ENCODE measurements around the gene CAMSAP1. TPM values are rescaled to one million over a fixed set of nuclear protein-coding genes. Genes with fewer than 3 reads are reported as not detected.

Gene CAMSAP1
- total and polyA plus RNA-seq, 2 of the 4 experiments (the other 2 are of a cell fraction), result 8.2 to 19.5 TPM

DNA sequence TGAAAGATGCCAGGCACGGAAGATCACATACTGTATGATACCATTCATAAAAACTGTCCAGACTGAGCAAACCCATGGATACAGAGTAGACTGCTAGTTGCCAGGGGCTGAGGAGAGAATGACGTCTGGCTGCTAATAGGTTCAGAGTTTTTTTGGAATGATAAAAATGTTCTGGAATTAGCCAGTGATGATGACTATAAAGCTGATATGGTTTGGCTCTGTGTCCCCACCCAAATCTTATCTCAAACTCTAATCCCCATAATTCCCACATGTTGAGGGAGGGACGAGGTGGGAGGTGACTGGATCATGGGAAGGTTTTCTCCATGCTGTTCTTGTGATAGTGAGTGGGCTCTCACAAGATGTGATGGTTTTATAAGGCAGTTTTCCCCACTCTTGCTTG lies 37.4 kb downstream of the CAMSAP1 start:
- Histone ChIP-seq H3K4ac (ENCODE audit: low read depth, low read length) (no peak overlapping the region), H3K27ac (ENCODE audit: insufficient read depth, low read length) (no peak overlapping the region), H3K4me1 (ENCODE audit: control insufficient read depth, insufficient read depth, low read length) (no peaks in the 10 kb centered on the region; the same call in 1 of the 2 replicates), H2BK15ac (ENCODE audit: low read depth, low read length) (no peak overlapping the region), H3K79me1 (ENCODE audit: low read depth in 1 of 2, low read length in 2 of 2) (peaks cover 44 to 67% of the 10 kb centered on the region in 2 experiments), H2BK120ac (ENCODE audit: low read depth, low read length) (no peak overlapping the region), H3K18ac (ENCODE audit: low read depth, low read length) (no peak overlapping the region), H4K20me1 (ENCODE audit: insufficient read depth, low read length) (peaks cover 55% of the 10 kb centered on the region), H3K27me3 (ENCODE audit: control insufficient read depth, insufficient read depth, low read length) (no peaks in the 10 kb centered on the region), H3K14ac (replicated peaks; ENCODE audit: low read depth, low read length) (no peak overlapping the region), H3K4me2 (ENCODE audit: low read depth, low read length) (no peak overlapping the region), H4K91ac (ENCODE audit: insufficient read depth, low read depth, low read length) (no peak overlapping the region), H3K56ac (ENCODE audit: extremely low read depth, insufficient read depth, low read length) (no peak overlapping the region), H2BK20ac (ENCODE audit: low read depth, low read length) (no peak overlapping the region), H3K23ac (ENCODE audit: low read depth, low read length) (no peak overlapping the region), H3K36me3 (ENCODE audit: control insufficient read depth, insufficient read depth, low read length) (peaks cover 2% of the 10 kb centered on the region; the same call in 1 of the 2 replicates), H2AK5ac (ENCODE audit: low read depth, low read length) (no peak overlapping the region), H2BK5ac (ENCODE audit: low read depth, low read length, poor library complexity, severe bottlenecking) (no peak overlapping the region), H4K8ac (ENCODE audit: low read depth in 2 of 2, low read length in 2 of 2) (no peak overlapping the region), H3K9me3 (ENCODE audit: control insufficient read depth, insufficient read depth, low read length) (no peaks in the 10 kb centered on the region), H4K5ac (ENCODE audit: low read depth, low read length) (no peak overlapping the region), H2AK9ac (replicated peaks; ENCODE audit: low read depth, low read length, poor library complexity) (no peak overlapping the region), H2AFZ (replicated peaks; ENCODE audit: low read length, poor library complexity) (no peak overlapping the region), H3K9me1 (ENCODE audit: insufficient read depth, low read length) (0 out of 2 replicates have a peak, but pooled peaks cover 3% of the 10 kb centered on the region), H3K4me3 (ENCODE audit: insufficient read depth, low read depth, low read length) (no peak overlapping the region), H3K9ac (ENCODE audit: low read depth, low read length) (no peak overlapping the region)
- DNase-seq, result no peak
- intact Hi-C loops (cut with micrococcal nuclease), result no loop called here
- TF ChIP-seq RFX5 (IDR thresholded peaks at IDR 0.05; ENCODE audit: low read depth, low read length), result no peak
- no peak for TF ChIP-seq MXI1 (IDR thresholded peaks at IDR 0.05; ENCODE audit: borderline replicate concordance, low read depth, low read length)
- TF ChIP-seq CEBPB (IDR thresholded peaks at IDR 0.05; ENCODE audit: low read depth, low read length), result no peak
- no peak for TF ChIP-seq NFE2L2 (IDR thresholded peaks at IDR 0.05; ENCODE audit: low read depth, low read length)
- TF ChIP-seq FOS (IDR thresholded peaks at IDR 0.05; ENCODE audit: low read depth, low read length), result no peak
- TF ChIP-seq, protein P1, sequence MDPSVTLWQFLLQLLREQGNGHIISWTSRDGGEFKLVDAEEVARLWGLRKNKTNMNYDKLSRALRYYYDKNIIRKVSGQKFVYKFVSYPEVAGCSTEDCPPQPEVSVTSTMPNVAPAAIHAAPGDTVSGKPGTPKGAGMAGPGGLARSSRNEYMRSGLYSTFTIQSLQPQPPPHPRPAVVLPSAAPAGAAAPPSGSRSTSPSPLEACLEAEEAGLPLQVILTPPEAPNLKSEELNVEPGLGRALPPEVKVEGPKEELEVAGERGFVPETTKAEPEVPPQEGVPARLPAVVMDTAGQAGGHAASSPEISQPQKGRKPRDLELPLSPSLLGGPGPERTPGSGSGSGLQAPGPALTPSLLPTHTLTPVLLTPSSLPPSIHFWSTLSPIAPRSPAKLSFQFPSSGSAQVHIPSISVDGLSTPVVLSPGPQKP (IDR thresholded peaks at IDR 0.05; ENCODE audit: borderline replicate concordance, low read depth, low read length), result no peak
- TF ChIP-seq CHD1 (IDR thresholded peaks at IDR 0.05; ENCODE audit: low read depth, low read length), result no peak
- TF ChIP-seq RAD21 (IDR thresholded peaks at IDR 0.05; ENCODE audit: low read length), result no peak
- TF ChIP-seq, protein P2, sequence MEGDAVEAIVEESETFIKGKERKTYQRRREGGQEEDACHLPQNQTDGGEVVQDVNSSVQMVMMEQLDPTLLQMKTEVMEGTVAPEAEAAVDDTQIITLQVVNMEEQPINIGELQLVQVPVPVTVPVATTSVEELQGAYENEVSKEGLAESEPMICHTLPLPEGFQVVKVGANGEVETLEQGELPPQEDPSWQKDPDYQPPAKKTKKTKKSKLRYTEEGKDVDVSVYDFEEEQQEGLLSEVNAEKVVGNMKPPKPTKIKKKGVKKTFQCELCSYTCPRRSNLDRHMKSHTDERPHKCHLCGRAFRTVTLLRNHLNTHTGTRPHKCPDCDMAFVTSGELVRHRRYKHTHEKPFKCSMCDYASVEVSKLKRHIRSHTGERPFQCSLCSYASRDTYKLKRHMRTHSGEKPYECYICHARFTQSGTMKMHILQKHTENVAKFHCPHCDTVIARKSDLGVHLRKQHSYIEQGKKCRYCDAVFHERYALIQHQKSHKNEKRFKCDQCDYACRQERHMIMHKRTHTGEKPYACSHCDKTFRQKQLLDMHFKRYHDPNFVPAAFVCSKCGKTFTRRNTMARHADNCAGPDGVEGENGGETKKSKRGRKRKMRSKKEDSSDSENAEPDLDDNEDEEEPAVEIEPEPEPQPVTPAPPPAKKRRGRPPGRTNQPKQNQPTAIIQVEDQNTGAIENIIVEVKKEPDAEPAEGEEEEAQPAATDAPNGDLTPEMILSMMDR (conservative IDR thresholded peaks at IDR 0.05; ENCODE audit: low read depth, low read length), result no peak
- TF ChIP-seq MAFK (IDR thresholded peaks at IDR 0.05; ENCODE audit: low read depth, low read length), result no peak
- TF ChIP-seq POLR2A (IDR thresholded peaks at IDR 0.05; ENCODE audit: low read depth, low read length), result no peak
- TF ChIP-seq SMC3 (IDR thresholded peaks at IDR 0.05; ENCODE audit: low read depth, low read length), result no peak
- no peak for TF ChIP-seq BHLHE40 (IDR thresholded peaks at IDR 0.05; ENCODE audit: low read depth, low read length)
- no peak for TF ChIP-seq MAZ (IDR thresholded peaks at IDR 0.05; ENCODE audit: borderline replicate concordance, low read depth, low read length)
- TF ChIP-seq, protein P3, sequence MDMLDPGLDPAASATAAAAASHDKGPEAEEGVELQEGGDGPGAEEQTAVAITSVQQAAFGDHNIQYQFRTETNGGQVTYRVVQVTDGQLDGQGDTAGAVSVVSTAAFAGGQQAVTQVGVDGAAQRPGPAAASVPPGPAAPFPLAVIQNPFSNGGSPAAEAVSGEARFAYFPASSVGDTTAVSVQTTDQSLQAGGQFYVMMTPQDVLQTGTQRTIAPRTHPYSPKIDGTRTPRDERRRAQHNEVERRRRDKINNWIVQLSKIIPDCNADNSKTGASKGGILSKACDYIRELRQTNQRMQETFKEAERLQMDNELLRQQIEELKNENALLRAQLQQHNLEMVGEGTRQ (IDR thresholded peaks at IDR 0.05; ENCODE audit: low read depth, low read length), result no peak
- no CpG with 5 or more reads among the region's 3 CpGs for WGBS, 2 experiments (ENCODE audit: extremely low coverage in 2 of 2, insufficient read length in 1 of 2)
- POLR2A ChIA-PET (ENCODE audit: unreplicated experiment), result no interaction called here
- CTCF ChIA-PET, result no interaction called here
- dilution Hi-C loops (cut with HindIII; ENCODE audit: low sequenced_read_pairs, unreplicated experiment), result no loop called here
- no TSS peak for BruUV-seq (replicated peaks)
- in situ Hi-C loops (cut with MboI; ENCODE audit: low sequenced_read_pairs), result no loop called here
- no peak for ATAC-seq (ENCODE audit: low read depth)

Data from IMR-90 (cell line).